Neural cell (in vitro differentiated cells): ENCODE measurements around the gene STK17B. TPM values are rescaled to one million over a fixed set of nuclear protein-coding genes. Genes with fewer than 3 reads are reported as not detected.

Experiments used
- H2AFZ ChIP-seq: fragments of 200-600, 300-800 bp; sonication (generic), shearing (Covaris generic); 2 replicates; pipeline ENCODE4 v1.6.0; 2014; ENCODE audit warnings: low read depth, mild to moderate bottlenecking, antibody characterized with exemption, low read length, moderate library complexity
- H3F3A ChIP-seq: fragments of 200-600 bp; shearing (Covaris generic); 2 replicates; pipeline ENCODE4 v1.6.1; 2016; ENCODE audit warnings: mild to moderate bottlenecking, moderate library complexity, mixed read lengths, antibody characterized with exemption, low read length; ENCODE audit not compliant: insufficient read depth, poor library complexity, severe bottlenecking
- H3K27ac ChIP-seq: fragments of 200-600, 300-800 bp; sonication (generic), shearing (Covaris generic); 2 replicates; pipeline ENCODE4 v1.5.1; 2014; ENCODE audit warnings: mild to moderate bottlenecking, low read length, moderate library complexity
- H3K27me3 ChIP-seq: fragments of 300-800, 200-600 bp; sonication (generic), shearing (Covaris generic); 2 replicates; pipeline ENCODE4 v1.6.0; 2014; ENCODE audit warnings: mild to moderate bottlenecking, low read depth, low read length, moderate library complexity; ENCODE audit not compliant: insufficient read depth
- H3K36me3 ChIP-seq: fragments of 300-800, 200-600 bp; sonication (generic), shearing (Covaris generic); 2 replicates; pipeline ENCODE4 v1.5.1; 2014; ENCODE audit warnings: mild to moderate bottlenecking, antibody characterized with exemption, low read length, moderate library complexity; ENCODE audit not compliant: insufficient read depth
- H3K4me2 ChIP-seq: fragments of 300-800, 200-600 bp; sonication (generic), shearing (Covaris generic); 2 replicates; pipeline ENCODE4 v1.6.0; 2014; ENCODE audit warnings: mild to moderate bottlenecking, low read length
- H3K4me3 ChIP-seq: fragments of 300-800, 200-600 bp; sonication (generic), shearing (Covaris generic); 2 replicates; pipeline ENCODE4 v1.5.1; 2014; ENCODE audit warnings: mild to moderate bottlenecking, low read length, moderate library complexity
- H3K79me2 ChIP-seq: fragments of 200-600 bp; shearing (Covaris generic); replicated peaks from 2 replicates; pipeline ENCODE4 v1.6.0; 2014; ENCODE audit warnings: mild to moderate bottlenecking, low read length, moderate library complexity; ENCODE audit not compliant: insufficient read depth
- H3K9ac ChIP-seq: fragments of 300-800, 200-600 bp; sonication (generic), shearing (Covaris generic); 2 replicates; pipeline ENCODE4 v1.6.1; 2016; ENCODE audit warnings: mild to moderate bottlenecking, low read length, mixed read lengths
- H3K9me2 ChIP-seq: fragments of 200-600 bp; shearing (Covaris generic); 2 replicates; pipeline ENCODE4 v1.6.1; 2016; ENCODE audit warnings: mild to moderate bottlenecking, low read length, mixed read lengths; ENCODE audit not compliant: insufficient read depth
- H3K9me3 ChIP-seq: fragments of 200-600, 300-800 bp; sonication (generic), shearing (Covaris generic); 2 replicates; pipeline ENCODE4 v1.6.1; 2016; ENCODE audit warnings: mild to moderate bottlenecking, mixed run types, low read length, moderate library complexity, mixed read lengths
- H4K20me1 ChIP-seq: fragments of 200-600 bp; shearing (Covaris generic); 2 replicates; pipeline ENCODE4 v1.6.1; 2016; ENCODE audit warnings: mild to moderate bottlenecking, mixed run types; ENCODE audit not compliant: insufficient read depth
- EP300 ChIP-seq: fragments of 450-650 bp; conservative IDR thresholded peaks from 2 replicates; pipeline ENCODE4 v1.6.1; 2014; ENCODE audit warnings: antibody characterized with exemption, mild to moderate bottlenecking, moderate library complexity; ENCODE audit not compliant: poor library complexity, severe bottlenecking
- EZH2 ChIP-seq: fragments of 200-600, 300-800 bp; shearing (Covaris generic), sonication (generic); IDR thresholded peaks from 2 replicates; pipeline ENCODE4 v1.6.1; 2014; ENCODE audit warnings: antibody characterized with exemption, low read length, borderline replicate concordance, mild to moderate bottlenecking; ENCODE audit not compliant: insufficient read depth, poor library complexity, severe bottlenecking
- MXI1 ChIP-seq: fragments of 450-650 bp; conservative IDR thresholded peaks from 2 replicates; pipeline ENCODE4 v1.6.1; 2014; ENCODE audit warnings: antibody characterized with exemption, mild to moderate bottlenecking; ENCODE audit not compliant: poor library complexity, severe bottlenecking
- POLR2AphosphoS5 ChIP-seq: IDR thresholded peaks from 2 replicates; pipeline ENCODE4 v1.6.1; 2012
- RAD21 ChIP-seq: fragments of 450-650 bp; conservative IDR thresholded peaks from 2 replicates; pipeline ENCODE4 v1.6.1; 2014; ENCODE audit warnings: antibody characterized with exemption, mild to moderate bottlenecking, moderate library complexity
- SMC3 ChIP-seq: fragments of 450-650 bp; conservative IDR thresholded peaks from 2 replicates; pipeline ENCODE4 v1.6.1; 2014; ENCODE audit warnings: antibody characterized with exemption, mild to moderate bottlenecking, moderate library complexity; ENCODE audit not compliant: poor library complexity
- TAF1 ChIP-seq: IDR thresholded peaks from 2 replicates; pipeline ENCODE4 v1.6.1; 2012; ENCODE audit warnings: low read depth
- polyA plus RNA-seq: library from polyadenylated mRNA; depleted of rRNA; stranded (reverse); fragments of >200 nt; gene quantifications from 2 replicates; pipeline ENCODE4 v1.2.3, GENCODE V29; 2014
- TF ChIP-seq, protein P1 (sequence below): fragments of 450-650 bp; IDR thresholded peaks from 2 replicates; pipeline ENCODE4 v1.5.1; 2014; ENCODE audit warnings: antibody characterized with exemption, mild to moderate bottlenecking, moderate library complexity; ENCODE audit not compliant: poor library complexity, severe bottlenecking
- TF ChIP-seq, protein P2 (sequence below): IDR thresholded peaks from 2 replicates; pipeline ENCODE4 v1.6.1; 2012; ENCODE audit warnings: borderline replicate concordance

STK17B gene
- polyA plus RNA-seq, 1 donor from 2014 or later, result 0.67 TPM

DNA sequence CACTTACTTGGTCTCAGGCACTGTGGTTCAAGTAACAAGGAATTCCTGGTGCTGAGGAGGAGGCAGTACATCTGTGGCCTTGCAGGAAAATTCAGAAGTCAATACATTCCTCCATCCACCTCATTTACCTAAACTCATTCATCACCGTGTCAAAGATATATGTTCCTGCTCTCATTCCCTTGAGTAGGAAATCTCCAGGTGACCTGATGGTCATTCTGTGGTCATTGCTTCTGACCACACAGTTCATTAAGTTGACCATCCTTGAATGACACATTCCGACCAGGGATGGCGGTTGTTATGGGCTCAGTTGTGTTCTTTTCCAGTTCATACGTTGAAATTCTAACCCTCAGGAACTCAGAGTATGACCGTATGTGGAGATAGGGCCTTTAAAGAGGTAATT lies 2.1 kb upstream of the STK17B start:
- no peak overlapping the region for H3K9ac ChIP-seq
- peaks cover 21% of the 10 kb centered on the region for H3K27me3 ChIP-seq
- no peak for TF ChIP-seq POLR2AphosphoS5
- TF ChIP-seq EP300, result no peak
- TF ChIP-seq TAF1, result no peak
- TF ChIP-seq MXI1, result no peak
- TF ChIP-seq, protein P1, sequence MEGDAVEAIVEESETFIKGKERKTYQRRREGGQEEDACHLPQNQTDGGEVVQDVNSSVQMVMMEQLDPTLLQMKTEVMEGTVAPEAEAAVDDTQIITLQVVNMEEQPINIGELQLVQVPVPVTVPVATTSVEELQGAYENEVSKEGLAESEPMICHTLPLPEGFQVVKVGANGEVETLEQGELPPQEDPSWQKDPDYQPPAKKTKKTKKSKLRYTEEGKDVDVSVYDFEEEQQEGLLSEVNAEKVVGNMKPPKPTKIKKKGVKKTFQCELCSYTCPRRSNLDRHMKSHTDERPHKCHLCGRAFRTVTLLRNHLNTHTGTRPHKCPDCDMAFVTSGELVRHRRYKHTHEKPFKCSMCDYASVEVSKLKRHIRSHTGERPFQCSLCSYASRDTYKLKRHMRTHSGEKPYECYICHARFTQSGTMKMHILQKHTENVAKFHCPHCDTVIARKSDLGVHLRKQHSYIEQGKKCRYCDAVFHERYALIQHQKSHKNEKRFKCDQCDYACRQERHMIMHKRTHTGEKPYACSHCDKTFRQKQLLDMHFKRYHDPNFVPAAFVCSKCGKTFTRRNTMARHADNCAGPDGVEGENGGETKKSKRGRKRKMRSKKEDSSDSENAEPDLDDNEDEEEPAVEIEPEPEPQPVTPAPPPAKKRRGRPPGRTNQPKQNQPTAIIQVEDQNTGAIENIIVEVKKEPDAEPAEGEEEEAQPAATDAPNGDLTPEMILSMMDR, result no peak
- TF ChIP-seq RAD21, result no peak
- TF ChIP-seq EZH2, result no peak
- no peak for TF ChIP-seq SMC3
- TF ChIP-seq, protein P2, sequence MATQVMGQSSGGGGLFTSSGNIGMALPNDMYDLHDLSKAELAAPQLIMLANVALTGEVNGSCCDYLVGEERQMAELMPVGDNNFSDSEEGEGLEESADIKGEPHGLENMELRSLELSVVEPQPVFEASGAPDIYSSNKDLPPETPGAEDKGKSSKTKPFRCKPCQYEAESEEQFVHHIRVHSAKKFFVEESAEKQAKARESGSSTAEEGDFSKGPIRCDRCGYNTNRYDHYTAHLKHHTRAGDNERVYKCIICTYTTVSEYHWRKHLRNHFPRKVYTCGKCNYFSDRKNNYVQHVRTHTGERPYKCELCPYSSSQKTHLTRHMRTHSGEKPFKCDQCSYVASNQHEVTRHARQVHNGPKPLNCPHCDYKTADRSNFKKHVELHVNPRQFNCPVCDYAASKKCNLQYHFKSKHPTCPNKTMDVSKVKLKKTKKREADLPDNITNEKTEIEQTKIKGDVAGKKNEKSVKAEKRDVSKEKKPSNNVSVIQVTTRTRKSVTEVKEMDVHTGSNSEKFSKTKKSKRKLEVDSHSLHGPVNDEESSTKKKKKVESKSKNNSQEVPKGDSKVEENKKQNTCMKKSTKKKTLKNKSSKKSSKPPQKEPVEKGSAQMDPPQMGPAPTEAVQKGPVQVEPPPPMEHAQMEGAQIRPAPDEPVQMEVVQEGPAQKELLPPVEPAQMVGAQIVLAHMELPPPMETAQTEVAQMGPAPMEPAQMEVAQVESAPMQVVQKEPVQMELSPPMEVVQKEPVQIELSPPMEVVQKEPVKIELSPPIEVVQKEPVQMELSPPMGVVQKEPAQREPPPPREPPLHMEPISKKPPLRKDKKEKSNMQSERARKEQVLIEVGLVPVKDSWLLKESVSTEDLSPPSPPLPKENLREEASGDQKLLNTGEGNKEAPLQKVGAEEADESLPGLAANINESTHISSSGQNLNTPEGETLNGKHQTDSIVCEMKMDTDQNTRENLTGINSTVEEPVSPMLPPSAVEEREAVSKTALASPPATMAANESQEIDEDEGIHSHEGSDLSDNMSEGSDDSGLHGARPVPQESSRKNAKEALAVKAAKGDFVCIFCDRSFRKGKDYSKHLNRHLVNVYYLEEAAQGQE, result no peak
- H3K27ac ChIP-seq, result no peak overlapping the region
- H3F3A ChIP-seq, result peaks cover 7% of the 10 kb centered on the region
- H2AFZ ChIP-seq, result no peak overlapping the region
- H3K36me3 ChIP-seq, result no peaks in the 10 kb centered on the region
- no peaks in the 10 kb centered on the region for H3K9me2 ChIP-seq
- no peaks in the 10 kb centered on the region for H4K20me1 ChIP-seq
- H3K9me3 ChIP-seq, result no peaks in the 10 kb centered on the region
- H3K4me3 ChIP-seq, result no peak overlapping the region
- H3K4me2 ChIP-seq, result no peak overlapping the region
- H3K79me2 ChIP-seq, result peaks cover 3% of the 10 kb centered on the region

DNA sequence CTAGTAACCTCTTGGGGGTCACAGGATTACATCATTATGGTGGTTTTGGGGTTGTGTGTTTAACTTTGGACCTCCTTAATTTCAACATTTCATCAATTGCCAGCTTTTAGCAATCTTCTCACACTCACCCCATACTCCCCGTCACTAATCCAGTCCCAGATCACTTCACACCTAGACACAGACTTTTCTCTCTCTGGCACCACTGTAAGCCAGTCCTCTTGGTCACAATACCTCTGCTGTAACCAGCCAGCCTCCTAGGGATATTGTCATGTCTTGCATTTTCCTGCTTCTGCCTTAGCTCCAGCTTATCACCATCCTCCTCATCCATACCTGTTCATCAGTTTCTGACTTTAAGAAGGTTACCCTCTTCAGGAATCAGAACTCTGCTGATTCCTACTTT lies 1.6 kb upstream of the STK17B start:
- Histone ChIP-seq H4K20me1 (no peaks in the 10 kb centered on the region), H3K4me2 (no peak overlapping the region), H3K36me3 (no peaks in the 10 kb centered on the region), H3K9me2 (no peaks in the 10 kb centered on the region), H3K79me2 (peaks cover 9% of the 10 kb centered on the region), H3K27me3 (peaks cover 21% of the 10 kb centered on the region), H2AFZ (no peak overlapping the region), H3K9ac (no peak overlapping the region), H3K27ac (no peak overlapping the region), H3F3A (peaks cover 7% of the 10 kb centered on the region), H3K9me3 (no peaks in the 10 kb centered on the region), H3K4me3 (no peak overlapping the region)
- TF ChIP-seq, protein P1, result no peak
- no peak for TF ChIP-seq TAF1
- TF ChIP-seq RAD21, result no peak
- no peak for TF ChIP-seq EZH2
- TF ChIP-seq EP300, result no peak
- no peak for TF ChIP-seq POLR2AphosphoS5
- TF ChIP-seq SMC3, result no peak
- no peak for TF ChIP-seq MXI1
- TF ChIP-seq, protein P2, result no peak
